GM12878 (cell line): ENCODE measurements around the gene OCA2. TPM values are rescaled to one million over a fixed set of nuclear protein-coding genes. Genes with fewer than 3 reads are reported as not detected.

Experiments
- ATAC-seq: fragments of 200-7000 bp; cut with Tn5 transposase; 3 replicates; pipeline ENCODE4 v1.9.1; 2020; ENCODE audit warnings: mild to moderate bottlenecking, moderate library complexity
- BruUV-seq: library from RNA; stranded (reverse); fragments of 400-500 nt; replicated peaks from 2 replicates; lab custom pipeline; 2021; lab: Mats Ljungman, UMichigan
- CTCF ChIA-PET: fragments of 300-600 bp; sonication (Branson Sonifier 250); formaldehyde crosslinking; extraction: SDS; loops from one replicate; lab custom pipeline; 2021; ENCODE audit warnings: inconsistent platforms; lab: Yijun Ruan, JAX
- POLR2A ChIA-PET: fragments of 350-600 bp; formaldehyde crosslinking; extraction: SDS; loops from one replicate; lab custom pipeline; 2021; ENCODE audit warnings: inconsistent platforms; lab: Charles Lee
- RAD21 ChIA-PET: fragments of 300-600 bp; sonication (Branson Sonifier 250); formaldehyde crosslinking; loops from one replicate; lab custom pipeline; 2023; ENCODE audit warnings: antibody characterized with exemption; ENCODE audit not compliant: unreplicated experiment; lab: Charles Lee
- SMC1A ChIA-PET: fragments of 300-600 bp; sonication (Branson Sonifier 250); formaldehyde crosslinking; loops from one replicate; lab custom pipeline; 2023; ENCODE audit not compliant: unreplicated experiment, uncharacterized antibody; lab: Charles Lee
- DNase-seq: peaks from one replicate; pipeline ENCODE4 v3.0.0-alpha.2; 2011; ENCODE audit warnings: low read depth, low spot score
- FAIRE-seq: peaks from 3 replicates; lab custom pipeline; 2011; peaks lifted over from hg19 to GRCh38; lab: Jason Lieb, UNC
- H2AFZ ChIP-seq: 2 replicates; pipeline ENCODE4 v1.6.0; 2011; ENCODE audit warnings: low read depth, low read length, control low read depth; ENCODE audit not compliant: control insufficient read depth
- H3K27ac ChIP-seq: 2 replicates; pipeline ENCODE4 v1.5.1; 2011; ENCODE audit warnings: control low read depth; ENCODE audit not compliant: control insufficient read depth, insufficient read depth
- H3K27me3 ChIP-seq, 2 experiments: replicated peaks in 1 of 2; 2 replicates each; pipeline versions ENCODE4 v1.6.0 to v1.6.1; 2011; ENCODE audit warnings: low read length in 1 of 2; ENCODE audit not compliant: control insufficient read depth in 2 of 2, insufficient read depth in 2 of 2
- H3K36me3 ChIP-seq, 2 experiments: 2 replicates each; pipeline ENCODE4 v1.5.1; 2011; ENCODE audit warnings: low read length in 1 of 2; ENCODE audit not compliant: control insufficient read depth in 2 of 2, insufficient read depth in 2 of 2
- H3K4me1 ChIP-seq: 2 replicates; pipeline ENCODE4 v1.6.1; 2011; ENCODE audit warnings: mild to moderate bottlenecking, low read length, moderate library complexity, mixed read lengths; ENCODE audit not compliant: control insufficient read depth, insufficient read depth
- H3K4me2 ChIP-seq: 2 replicates; pipeline ENCODE4 v1.6.0; 2011; ENCODE audit warnings: control low read depth; ENCODE audit not compliant: control insufficient read depth, insufficient read depth
- H3K4me3 ChIP-seq: fragments of 200-600 bp; sonication (generic); 2 replicates; pipeline ENCODE4 v1.5.1; 2016
- H3K79me2 ChIP-seq: 2 replicates; pipeline ENCODE4 v1.6.0; 2011; ENCODE audit warnings: low read length; ENCODE audit not compliant: control insufficient read depth, insufficient read depth
- H3K9ac ChIP-seq: 2 replicates; pipeline ENCODE4 v1.8.0; 2011; ENCODE audit warnings: low read length, control low read depth, mixed read lengths; ENCODE audit not compliant: control insufficient read depth, insufficient read depth
- H3K9me3 ChIP-seq: replicated peaks from 3 replicates; pipeline ENCODE4 v1.5.1; 2011; ENCODE audit warnings: mild to moderate bottlenecking, low read length; ENCODE audit not compliant: control insufficient read depth, insufficient read depth
- H4K20me1 ChIP-seq: 2 replicates; pipeline ENCODE4 v1.6.0; 2011; ENCODE audit not compliant: control insufficient read depth, insufficient read depth
- ASH2L ChIP-seq: fragments of 300-600, 200-600 bp; sonication (generic); IDR thresholded peaks from 2 replicates; pipeline ENCODE4 v1.6.1; 2017; ENCODE audit warnings: low read depth, mild to moderate bottlenecking, borderline replicate concordance
- BCL11A ChIP-seq: IDR thresholded peaks from 2 replicates; pipeline ENCODE4 v1.6.1; 2011; ENCODE audit warnings: low read depth, low read length
- CBX3 ChIP-seq: fragments of 200-600 bp; sonication (generic); IDR thresholded peaks from 2 replicates; pipeline ENCODE4 v1.6.1; 2016; ENCODE audit warnings: low read depth, borderline replicate concordance
- KLF5 ChIP-seq: fragments of 450-650 bp; IDR thresholded peaks from 2 replicates; pipeline ENCODE4 v1.6.1; 2014; ENCODE audit warnings: mild to moderate bottlenecking; ENCODE audit not compliant: partially characterized antibody
- MYC ChIP-seq: IDR thresholded peaks from 2 replicates; pipeline ENCODE4 v1.6.1; 2011; ENCODE audit warnings: mild to moderate bottlenecking, low read length, moderate library complexity, inconsistent platforms; ENCODE audit not compliant: insufficient read depth, insufficient replicate concordance, insufficient read length, severe bottlenecking
- RAD21 ChIP-seq: IDR thresholded peaks from 2 replicates; pipeline ENCODE4 v1.6.1; 2011; ENCODE audit warnings: mild to moderate bottlenecking, low read depth, low read length, moderate library complexity; ENCODE audit not compliant: insufficient read depth
- RBBP5 ChIP-seq: fragments of 200-600 bp; sonication (generic); conservative IDR thresholded peaks from 2 replicates; pipeline ENCODE4 v1.6.1; 2016
- SIX5 ChIP-seq: IDR thresholded peaks from 2 replicates; pipeline ENCODE4 v1.6.1; 2011; ENCODE audit warnings: mild to moderate bottlenecking, low read depth, low read length, moderate library complexity; ENCODE audit not compliant: severe bottlenecking
- SP1 ChIP-seq: IDR thresholded peaks from one replicate; pipeline ENCODE4 v1.6.1; 2011; ENCODE audit warnings: low read depth, low read length
- ZBED1 ChIP-seq: IDR thresholded peaks from 2 replicates; pipeline ENCODE4 v1.6.1; 2016; ENCODE audit warnings: borderline replicate concordance
- ZSCAN29 ChIP-seq: fragments of 450-650 bp; IDR thresholded peaks from 2 replicates; pipeline ENCODE4 v1.6.1; 2017; ENCODE audit warnings: mild to moderate bottlenecking, moderate library complexity
- WGBS: methylation state at CpG from one replicate; pipeline ENCODE4 v1.1.6; 2016; ENCODE audit warnings: low lambda C conversion rate; ENCODE audit not compliant: insufficient replicate concordance, insufficient coverage; ENCODE audit errors: missing lambda C conversion rate; 5-methylcytosine and 5-hydroxymethylcytosine counted together
- in situ Hi-C: fragments of 300-500 bp; cut with MboI; formaldehyde crosslinking; loops from 9 replicates; pipeline ENCODE4 v1.14.3; 2018; ENCODE audit warnings: mixed read lengths
- intact Hi-C: fragments of 100-400 bp; cut with micrococcal nuclease; formaldehyde crosslinking; loops from one replicate; pipeline ENCODE4 v1.14.2; 2022; ENCODE audit not compliant: unreplicated experiment
- polyA plus RNA-seq, 11 experiments: library from polyadenylated mRNA; depleted of rRNA in 4 of 11; unstranded in 6 of 11; stranded (reverse) in 5 of 11; fragments of >200 nt; fragmentation: Nextera tagmentation in 4 of 11; fragmentation: Illumina TruSeq in 1 of 11; extraction: Ambion mirVana in 4 of 11; extraction: Trizol in 1 of 11; gene quantifications; 1 replicate in 1 of 11; 2 replicates in 10 of 11; pipeline versions ENCODE4 v1.2.1 to v1.2.3, GENCODE V29; 2011 to 2016; ENCODE audit warnings: inconsistent platforms in 2 of 11, missing spikeins in 2 of 11, low read depth in 1 of 11
- total RNA-seq, 4 experiments: library from RNA; depleted of rRNA in 3 of 4; stranded (reverse); fragments of >200 nt in 3 of 4; fragmentation: Illumina TruSeq in 1 of 4; extraction: Trizol in 1 of 4; gene quantifications; 2 replicates each; pipeline versions ENCODE4 v1.2.1 to v1.2.3, GENCODE V29; 2013 to 2021
- TF ChIP-seq, protein P1 (sequence below): fragments of 450-650 bp; formaldehyde crosslinking; IDR thresholded peaks from 2 replicates; pipeline ENCODE4 v1.4.0; 2020; ENCODE audit warnings: mild to moderate bottlenecking, moderate library complexity
- TF ChIP-seq, protein P2 (sequence below): IDR thresholded peaks from 2 replicates; pipeline ENCODE4 v1.6.1; 2011; ENCODE audit warnings: mild to moderate bottlenecking, low read depth, low read length, moderate library complexity; ENCODE audit not compliant: insufficient replicate concordance
- TF ChIP-seq, protein P3 (sequence below): IDR thresholded peaks from 2 replicates; pipeline ENCODE4 v1.6.1; 2011; ENCODE audit warnings: low read depth, low read length, improper control_type of control experiment, borderline replicate concordance
- TF ChIP-seq, protein P4 (sequence below): fragments of 450-650 bp; IDR thresholded peaks from 2 replicates; pipeline ENCODE4 v1.6.1; 2014; ENCODE audit warnings: mild to moderate bottlenecking
- TF ChIP-seq, protein P5 (sequence below): fragments of 450-650 bp; IDR thresholded peaks from 2 replicates; pipeline ENCODE4 v1.6.1; 2018; ENCODE audit warnings: borderline replicate concordance, mild to moderate bottlenecking; ENCODE audit not compliant: partially characterized antibody

The OCA2 gene
- total and polyA plus RNA-seq, 10 of the 15 experiments (the other 5 are each of a cell fraction or from before 2014, with no cell fraction given) = 0.04 to 1.8 TPM; not detected in 8

DNA sequence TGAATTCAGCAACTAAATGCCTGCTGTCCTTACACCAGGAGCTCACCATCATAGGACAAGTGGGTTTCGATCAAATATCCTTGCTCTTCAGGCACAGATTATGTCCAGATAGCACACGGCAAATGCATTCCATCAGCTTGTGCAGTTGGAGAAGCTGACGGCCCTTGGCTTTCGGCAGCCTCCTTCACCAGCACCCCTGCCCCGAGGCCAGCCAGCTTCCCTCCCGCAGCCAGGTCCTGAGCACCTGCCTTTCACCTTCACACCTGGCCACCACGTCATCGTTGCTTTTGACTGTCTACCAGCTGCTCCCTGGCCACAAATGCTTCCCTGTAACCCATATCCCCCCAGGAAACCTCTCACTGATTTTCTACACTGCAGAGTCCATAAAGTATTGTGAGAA lies 355.5 kb downstream of the OCA2 start:
- no peaks in the 10 kb centered on the region for H3K36me3 ChIP-seq
- ChIA-PET SMC1A (no interaction called here), CTCF (interaction anchor here (0.6 kb wide), 1 partner anchor 41 kb away, joined by 3 read pairs; no protein-coding TSS in a partner anchor), POLR2A (no interaction called here), RAD21 (no interaction called here)
- H3K9ac ChIP-seq = no peak overlapping the region
- no peaks in the 10 kb centered on the region for H3K79me2 ChIP-seq
- no peaks in the 10 kb centered on the region for H3K4me1 ChIP-seq
- no peak overlapping the region for H2AFZ ChIP-seq
- intact Hi-C loops (no loop called here), in situ Hi-C loops (no loop called here)
- no peak overlapping the region for H3K4me3 ChIP-seq
- H3K9me3 ChIP-seq = no peaks in the 10 kb centered on the region; the same call in 2 of the 3 replicates
- 24% methylated on average over 8 of the region's 8 CpGs for WGBS
- no TSS peak for BruUV-seq
- DNase-seq (no peak), ATAC-seq (no peak), FAIRE-seq (no peak)
- H3K27ac ChIP-seq = no peak overlapping the region
- H3K27me3 ChIP-seq = no peaks in the 10 kb centered on the region
- H4K20me1 ChIP-seq = no peaks in the 10 kb centered on the region
- H3K4me2 ChIP-seq = no peak overlapping the region
- TF ChIP-seq SIX5 (no peak), SP1 (no peak), ZBED1 (no peak), ASH2L (no peak), RAD21 (no peak), BCL11A (no peak), MYC (no peak), KLF5 (no peak), RBBP5 (no peak), CBX3 (no peak), ZSCAN29 (no peak)
- TF ChIP-seq, protein P1, sequence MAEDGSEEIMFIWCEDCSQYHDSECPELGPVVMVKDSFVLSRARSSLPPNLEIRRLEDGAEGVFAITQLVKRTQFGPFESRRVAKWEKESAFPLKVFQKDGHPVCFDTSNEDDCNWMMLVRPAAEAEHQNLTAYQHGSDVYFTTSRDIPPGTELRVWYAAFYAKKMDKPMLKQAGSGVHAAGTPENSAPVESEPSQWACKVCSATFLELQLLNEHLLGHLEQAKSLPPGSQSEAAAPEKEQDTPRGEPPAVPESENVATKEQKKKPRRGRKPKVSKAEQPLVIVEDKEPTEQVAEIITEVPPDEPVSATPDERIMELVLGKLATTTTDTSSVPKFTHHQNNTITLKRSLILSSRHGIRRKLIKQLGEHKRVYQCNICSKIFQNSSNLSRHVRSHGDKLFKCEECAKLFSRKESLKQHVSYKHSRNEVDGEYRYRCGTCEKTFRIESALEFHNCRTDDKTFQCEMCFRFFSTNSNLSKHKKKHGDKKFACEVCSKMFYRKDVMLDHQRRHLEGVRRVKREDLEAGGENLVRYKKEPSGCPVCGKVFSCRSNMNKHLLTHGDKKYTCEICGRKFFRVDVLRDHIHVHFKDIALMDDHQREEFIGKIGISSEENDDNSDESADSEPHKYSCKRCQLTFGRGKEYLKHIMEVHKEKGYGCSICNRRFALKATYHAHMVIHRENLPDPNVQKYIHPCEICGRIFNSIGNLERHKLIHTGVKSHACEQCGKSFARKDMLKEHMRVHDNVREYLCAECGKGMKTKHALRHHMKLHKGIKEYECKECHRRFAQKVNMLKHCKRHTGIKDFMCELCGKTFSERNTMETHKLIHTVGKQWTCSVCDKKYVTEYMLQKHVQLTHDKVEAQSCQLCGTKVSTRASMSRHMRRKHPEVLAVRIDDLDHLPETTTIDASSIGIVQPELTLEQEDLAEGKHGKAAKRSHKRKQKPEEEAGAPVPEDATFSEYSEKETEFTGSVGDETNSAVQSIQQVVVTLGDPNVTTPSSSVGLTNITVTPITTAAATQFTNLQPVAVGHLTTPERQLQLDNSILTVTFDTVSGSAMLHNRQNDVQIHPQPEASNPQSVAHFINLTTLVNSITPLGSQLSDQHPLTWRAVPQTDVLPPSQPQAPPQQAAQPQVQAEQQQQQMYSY (CRISPR knock-in tag) = no peak
- TF ChIP-seq, protein P2, sequence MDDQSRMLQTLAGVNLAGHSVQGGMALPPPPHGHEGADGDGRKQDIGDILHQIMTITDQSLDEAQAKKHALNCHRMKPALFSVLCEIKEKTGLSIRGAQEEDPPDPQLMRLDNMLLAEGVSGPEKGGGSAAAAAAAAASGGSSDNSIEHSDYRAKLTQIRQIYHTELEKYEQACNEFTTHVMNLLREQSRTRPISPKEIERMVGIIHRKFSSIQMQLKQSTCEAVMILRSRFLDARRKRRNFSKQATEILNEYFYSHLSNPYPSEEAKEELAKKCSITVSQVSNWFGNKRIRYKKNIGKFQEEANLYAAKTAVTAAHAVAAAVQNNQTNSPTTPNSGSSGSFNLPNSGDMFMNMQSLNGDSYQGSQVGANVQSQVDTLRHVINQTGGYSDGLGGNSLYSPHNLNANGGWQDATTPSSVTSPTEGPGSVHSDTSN = no peak
- TF ChIP-seq, protein P3, sequence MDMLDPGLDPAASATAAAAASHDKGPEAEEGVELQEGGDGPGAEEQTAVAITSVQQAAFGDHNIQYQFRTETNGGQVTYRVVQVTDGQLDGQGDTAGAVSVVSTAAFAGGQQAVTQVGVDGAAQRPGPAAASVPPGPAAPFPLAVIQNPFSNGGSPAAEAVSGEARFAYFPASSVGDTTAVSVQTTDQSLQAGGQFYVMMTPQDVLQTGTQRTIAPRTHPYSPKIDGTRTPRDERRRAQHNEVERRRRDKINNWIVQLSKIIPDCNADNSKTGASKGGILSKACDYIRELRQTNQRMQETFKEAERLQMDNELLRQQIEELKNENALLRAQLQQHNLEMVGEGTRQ = no peak
- TF ChIP-seq, protein P4, sequence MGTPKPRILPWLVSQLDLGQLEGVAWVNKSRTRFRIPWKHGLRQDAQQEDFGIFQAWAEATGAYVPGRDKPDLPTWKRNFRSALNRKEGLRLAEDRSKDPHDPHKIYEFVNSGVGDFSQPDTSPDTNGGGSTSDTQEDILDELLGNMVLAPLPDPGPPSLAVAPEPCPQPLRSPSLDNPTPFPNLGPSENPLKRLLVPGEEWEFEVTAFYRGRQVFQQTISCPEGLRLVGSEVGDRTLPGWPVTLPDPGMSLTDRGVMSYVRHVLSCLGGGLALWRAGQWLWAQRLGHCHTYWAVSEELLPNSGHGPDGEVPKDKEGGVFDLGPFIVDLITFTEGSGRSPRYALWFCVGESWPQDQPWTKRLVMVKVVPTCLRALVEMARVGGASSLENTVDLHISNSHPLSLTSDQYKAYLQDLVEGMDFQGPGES = no peak
- TF ChIP-seq, protein P5, sequence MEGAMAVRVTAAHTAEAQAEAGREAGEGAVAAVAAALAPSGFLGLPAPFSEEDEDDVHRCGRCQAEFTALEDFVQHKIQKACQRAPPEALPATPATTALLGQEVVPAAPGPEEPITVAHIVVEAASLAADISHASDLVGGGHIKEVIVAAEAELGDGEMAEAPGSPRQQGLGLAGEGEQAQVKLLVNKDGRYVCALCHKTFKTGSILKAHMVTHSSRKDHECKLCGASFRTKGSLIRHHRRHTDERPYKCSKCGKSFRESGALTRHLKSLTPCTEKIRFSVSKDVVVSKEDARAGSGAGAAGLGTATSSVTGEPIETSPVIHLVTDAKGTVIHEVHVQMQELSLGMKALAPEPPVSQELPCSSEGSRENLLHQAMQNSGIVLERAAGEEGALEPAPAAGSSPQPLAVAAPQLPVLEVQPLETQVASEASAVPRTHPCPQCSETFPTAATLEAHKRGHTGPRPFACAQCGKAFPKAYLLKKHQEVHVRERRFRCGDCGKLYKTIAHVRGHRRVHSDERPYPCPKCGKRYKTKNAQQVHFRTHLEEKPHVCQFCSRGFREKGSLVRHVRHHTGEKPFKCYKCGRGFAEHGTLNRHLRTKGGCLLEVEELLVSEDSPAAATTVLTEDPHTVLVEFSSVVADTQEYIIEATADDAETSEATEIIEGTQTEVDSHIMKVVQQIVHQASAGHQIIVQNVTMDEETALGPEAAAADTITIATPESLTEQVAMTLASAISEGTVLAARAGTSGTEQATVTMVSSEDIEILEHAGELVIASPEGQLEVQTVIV = no peak
